Suprapubic skin (tissue), 4 donors: ENCODE data around the gene CTBP2. TPM values are rescaled to one million over a fixed set of nuclear protein-coding genes. Genes with fewer than 3 reads are reported as not detected.

Source experiments
- DNase-seq, 2 donors: peaks; one replicate each; pipeline ENCODE4 v3.0.0-alpha.2; 2019; ENCODE audit warnings: low spot score in 2 of 2
- H3K27ac ChIP-seq: fragments of 200-600 bp; sonication (generic); one replicate; pipeline ENCODE4 v1.5.1; 2019
- H3K27me3 ChIP-seq: fragments of 200-600 bp; sonication (generic); one replicate; pipeline ENCODE4 v1.5.1; 2019
- H3K36me3 ChIP-seq: fragments of 200-600 bp; sonication (generic); one replicate; pipeline ENCODE4 v1.5.1; 2019
- H3K4me1 ChIP-seq: fragments of 200-600 bp; sonication (generic); one replicate; pipeline ENCODE4 v1.5.1; 2019
- H3K4me3 ChIP-seq: fragments of 200-600 bp; sonication (generic); one replicate; pipeline ENCODE4 v1.5.1; 2019; ENCODE audit warnings: mild to moderate bottlenecking
- H3K9me3 ChIP-seq: fragments of 200-600 bp; sonication (generic); one replicate; pipeline ENCODE4 v1.5.1; 2019
- EP300 ChIP-seq: sonication (generic); formaldehyde crosslinking; IDR thresholded peaks from one replicate; pipeline ENCODE4 v1.6.1; 2017; ENCODE audit warnings: antibody characterized with exemption
- POLR2A ChIP-seq, 2 donors: fragments of 450-650 bp; IDR thresholded peaks; one replicate each; pipeline ENCODE4 v1.6.1; 2017; ENCODE audit warnings: antibody characterized with exemption in 2 of 2, mild to moderate bottlenecking in 2 of 2, moderate library complexity in 2 of 2
- POLR2AphosphoS5 ChIP-seq, 3 donors: sonication (generic); formaldehyde crosslinking; IDR thresholded peaks; one replicate each; pipeline ENCODE4 v1.6.1; 2017; ENCODE audit warnings: antibody characterized with exemption in 3 of 3
- WGBS: methylation state at CpG from one replicate; pipeline ENCODE4 v1.1.5; 2018; 5-methylcytosine and 5-hydroxymethylcytosine counted together
- total RNA-seq, 4 donors: library from RNA; depleted of rRNA; stranded (reverse); fragments of >200 nt; gene quantifications; one replicate each; pipeline ENCODE4 v1.1.0, GENCODE V29; 2016
- TF ChIP-seq, protein P1 (sequence below), 2 donors: fragments of 200-600 bp in 1 of 2; fragments of 450-650 bp in 1 of 2; sonication (generic) in 1 of 2; IDR thresholded peaks; one replicate each; pipeline ENCODE4 v1.5.1; 2016 to 2019; ENCODE audit warnings: antibody characterized with exemption in 2 of 2, mild to moderate bottlenecking in 1 of 2, moderate library complexity in 1 of 2

The CTBP2 gene
- total RNA-seq, 4 donors from 2014 or later = 19.7 to 45.7 (median 29.4) TPM

DNA sequence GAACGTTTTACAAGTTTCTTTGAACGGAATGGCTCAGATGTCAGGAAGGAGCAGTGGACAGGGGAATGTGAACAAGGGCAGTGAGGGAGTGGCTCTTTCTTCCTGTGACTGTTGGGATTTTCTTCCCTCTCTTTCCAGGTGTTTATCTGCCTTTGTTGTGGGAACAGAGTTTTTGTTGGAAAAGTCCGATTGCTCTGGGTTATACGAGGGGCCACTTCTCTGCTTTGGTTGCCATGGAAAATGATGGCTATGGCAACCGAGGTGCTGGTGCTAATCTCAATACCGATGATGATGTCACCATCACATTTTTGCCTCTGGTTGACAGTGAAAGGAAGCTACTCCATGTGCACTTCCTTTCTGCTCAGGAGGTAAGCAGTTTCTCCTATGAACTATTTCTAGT is 177.0 kb downstream of the CTBP2 start:
- H3K27ac ChIP-seq = no peak overlapping the region
- TF ChIP-seq POLR2A (IDR thresholded peaks at IDR 0.05) = no peak
- no peak for TF ChIP-seq POLR2AphosphoS5 (IDR thresholded peaks at IDR 0.05)
- TF ChIP-seq, protein P1, sequence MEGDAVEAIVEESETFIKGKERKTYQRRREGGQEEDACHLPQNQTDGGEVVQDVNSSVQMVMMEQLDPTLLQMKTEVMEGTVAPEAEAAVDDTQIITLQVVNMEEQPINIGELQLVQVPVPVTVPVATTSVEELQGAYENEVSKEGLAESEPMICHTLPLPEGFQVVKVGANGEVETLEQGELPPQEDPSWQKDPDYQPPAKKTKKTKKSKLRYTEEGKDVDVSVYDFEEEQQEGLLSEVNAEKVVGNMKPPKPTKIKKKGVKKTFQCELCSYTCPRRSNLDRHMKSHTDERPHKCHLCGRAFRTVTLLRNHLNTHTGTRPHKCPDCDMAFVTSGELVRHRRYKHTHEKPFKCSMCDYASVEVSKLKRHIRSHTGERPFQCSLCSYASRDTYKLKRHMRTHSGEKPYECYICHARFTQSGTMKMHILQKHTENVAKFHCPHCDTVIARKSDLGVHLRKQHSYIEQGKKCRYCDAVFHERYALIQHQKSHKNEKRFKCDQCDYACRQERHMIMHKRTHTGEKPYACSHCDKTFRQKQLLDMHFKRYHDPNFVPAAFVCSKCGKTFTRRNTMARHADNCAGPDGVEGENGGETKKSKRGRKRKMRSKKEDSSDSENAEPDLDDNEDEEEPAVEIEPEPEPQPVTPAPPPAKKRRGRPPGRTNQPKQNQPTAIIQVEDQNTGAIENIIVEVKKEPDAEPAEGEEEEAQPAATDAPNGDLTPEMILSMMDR (IDR thresholded peaks at IDR 0.05) = no peak
- no peak for TF ChIP-seq EP300
- no peaks in the 10 kb centered on the region for H3K9me3 ChIP-seq
- DNase-seq = no peak
- H3K27me3 ChIP-seq = no peaks in the 10 kb centered on the region
- H3K36me3 ChIP-seq = peaks cover 59% of the 10 kb centered on the region
- H3K4me1 ChIP-seq = no peaks in the 10 kb centered on the region
- H3K4me3 ChIP-seq = no peak overlapping the region
- WGBS = 60% methylated on average over 6 of the region's 6 CpGs

DNA sequence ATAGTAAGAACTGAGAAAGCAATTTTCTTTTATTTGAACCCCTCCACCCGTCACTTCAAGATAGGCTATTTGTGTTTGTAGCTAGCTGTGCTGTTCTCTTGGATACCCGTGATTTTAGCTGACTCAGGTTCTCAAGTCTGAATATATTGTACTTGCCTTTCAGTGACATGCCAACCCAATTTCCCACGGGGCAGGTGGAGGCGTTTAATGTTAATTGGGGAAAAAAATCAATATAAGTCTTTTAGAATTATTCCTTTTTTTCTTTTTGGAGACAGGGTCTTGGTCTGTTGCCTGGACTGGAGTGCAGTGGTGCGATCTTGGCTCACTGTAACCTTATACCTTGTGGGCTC is 182.0 kb downstream of the CTBP2 start:
- WGBS = 75% methylated on average over 5 of the region's 5 CpGs
- Histone ChIP-seq H3K27ac (no peak overlapping the region), H3K4me3 (no peak overlapping the region), H3K27me3 (no peaks in the 10 kb centered on the region), H3K36me3 (peaks cover 35% of the 10 kb centered on the region), H3K9me3 (no peaks in the 10 kb centered on the region), H3K4me1 (peaks cover 4% of the 10 kb centered on the region)
- TF ChIP-seq EP300 = no peak
- TF ChIP-seq POLR2AphosphoS5 (IDR thresholded peaks at IDR 0.05) = no peak
- no peak for TF ChIP-seq POLR2A (IDR thresholded peaks at IDR 0.05)
- TF ChIP-seq, protein P1 (IDR thresholded peaks at IDR 0.05) = no peak
- DNase-seq = no peak

DNA sequence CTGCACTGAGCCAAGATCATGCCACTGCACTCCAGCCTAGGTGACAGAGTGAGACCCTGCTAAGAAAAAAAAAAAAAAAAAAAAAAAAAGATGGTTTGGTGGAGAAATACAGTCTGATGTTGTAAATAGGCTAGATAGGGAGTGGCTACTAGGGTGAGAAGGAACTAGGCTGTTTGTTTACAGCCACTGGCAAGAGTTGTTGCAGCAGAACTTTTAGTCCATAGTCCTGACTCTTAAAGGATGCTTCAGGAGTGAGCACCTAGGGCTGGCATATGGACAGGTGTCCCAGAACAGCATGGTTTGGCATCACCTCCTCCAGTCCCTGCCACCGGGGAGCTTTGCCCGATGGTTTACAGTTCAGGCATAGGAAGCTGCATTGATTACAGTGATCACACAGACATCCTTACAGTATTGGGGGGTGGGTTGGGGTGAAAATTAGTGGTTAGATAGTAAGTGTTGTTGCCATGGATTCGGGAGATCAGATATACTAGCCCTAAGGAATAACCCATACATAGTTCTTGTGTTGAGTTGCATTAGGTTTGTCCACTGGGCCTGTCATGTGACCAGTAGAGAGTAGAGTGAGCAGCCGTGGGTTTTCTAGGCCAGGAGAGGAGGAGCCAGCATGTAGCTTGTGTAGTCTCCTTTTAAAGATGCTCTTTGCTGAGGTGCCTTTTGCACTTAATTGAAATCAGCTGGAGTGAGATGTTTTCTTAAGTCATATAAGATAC is 182.6 kb downstream of the CTBP2 start:
- Histone ChIP-seq H3K4me3 (no peak overlapping the region), H3K27me3 (no peaks in the 10 kb centered on the region), H3K36me3 (peaks cover 30% of the 10 kb centered on the region), H3K4me1 (peaks cover 4% of the 10 kb centered on the region), H3K9me3 (no peaks in the 10 kb centered on the region), H3K27ac (no peak overlapping the region)
- WGBS = 72% methylated on average over 4 of the region's 4 CpGs
- no peak for DNase-seq
- TF ChIP-seq POLR2A (IDR thresholded peaks at IDR 0.05) = no peak
- TF ChIP-seq, protein P1 (IDR thresholded peaks at IDR 0.05) = no peak
- TF ChIP-seq POLR2AphosphoS5 (IDR thresholded peaks at IDR 0.05) = no peak
- no peak for TF ChIP-seq EP300

DNA sequence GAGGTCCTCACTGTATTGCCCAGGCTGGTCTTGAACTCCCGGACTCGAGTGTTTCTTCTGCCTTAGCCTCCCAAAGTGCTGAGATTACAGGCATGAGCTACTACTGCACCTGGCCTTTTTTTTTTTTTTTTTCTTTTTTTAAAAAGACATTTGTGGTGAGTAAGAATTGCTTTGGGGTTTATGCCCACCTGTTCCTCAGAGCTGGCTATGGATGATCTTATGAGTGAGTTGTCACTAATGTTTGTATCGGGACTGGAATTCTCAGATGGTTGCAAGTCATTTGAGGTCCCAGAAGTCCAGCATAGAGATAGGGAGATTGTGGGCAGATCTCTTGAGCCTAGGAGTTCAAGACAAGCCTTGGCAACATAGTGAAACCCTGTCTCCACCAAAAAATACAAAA is 183.2 kb downstream of the CTBP2 start:
- Histone ChIP-seq H3K27ac (no peak overlapping the region), H3K4me1 (peaks cover 4% of the 10 kb centered on the region), H3K27me3 (no peaks in the 10 kb centered on the region), H3K36me3 (peaks cover 25% of the 10 kb centered on the region), H3K9me3 (no peaks in the 10 kb centered on the region), H3K4me3 (no peak overlapping the region)
- TF ChIP-seq POLR2AphosphoS5 (IDR thresholded peaks at IDR 0.05) (no peak), POLR2A (IDR thresholded peaks at IDR 0.05) (no peak), EP300 (no peak)
- TF ChIP-seq, protein P1 (IDR thresholded peaks at IDR 0.05) = no peak
- 97% methylated on average over 3 of the region's 3 CpGs for WGBS
- no peak for DNase-seq

DNA sequence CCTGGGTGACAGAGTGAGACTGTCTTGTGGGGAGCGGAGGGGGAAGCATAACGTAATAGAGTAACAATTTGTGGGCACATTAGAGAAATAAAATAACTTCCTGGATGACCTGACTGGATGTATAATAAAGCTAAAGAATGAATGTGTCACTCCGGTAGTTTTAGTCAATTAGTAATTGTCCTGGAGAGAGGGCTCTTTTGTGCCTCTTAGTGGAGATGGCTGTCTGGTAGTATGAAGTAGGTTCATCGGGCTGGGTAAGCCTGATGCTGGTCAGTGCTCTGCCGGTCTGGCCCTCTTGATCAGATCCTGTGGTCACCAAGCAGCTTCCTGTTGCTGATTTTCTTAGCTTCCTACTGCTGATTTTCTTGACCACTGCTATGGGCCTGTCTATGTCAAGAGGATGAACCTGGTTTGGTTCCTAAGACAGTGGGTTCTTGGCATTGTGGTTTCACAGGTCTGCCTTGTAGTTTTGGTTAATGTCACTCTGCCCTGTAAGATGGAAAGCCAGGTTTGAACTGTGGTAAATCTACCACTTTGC is 184.3 kb downstream of the CTBP2 start:
- H3K27me3 ChIP-seq = no peaks in the 10 kb centered on the region
- TF ChIP-seq POLR2AphosphoS5 (IDR thresholded peaks at IDR 0.05) = no peak
- no peak for TF ChIP-seq EP300
- TF ChIP-seq, protein P1 (IDR thresholded peaks at IDR 0.05) = no peak
- no peak for TF ChIP-seq POLR2A (IDR thresholded peaks at IDR 0.05)
- DNase-seq = no peak
- H3K4me3 ChIP-seq = no peak overlapping the region
- WGBS = 81% methylated on average over 5 of the region's 5 CpGs
- peaks cover 4% of the 10 kb centered on the region for H3K4me1 ChIP-seq
- no peaks in the 10 kb centered on the region for H3K9me3 ChIP-seq
- peaks cover 20% of the 10 kb centered on the region for H3K36me3 ChIP-seq
- no peak overlapping the region for H3K27ac ChIP-seq
